ENCODE measurements around the gene PTPN1.

DNA sequence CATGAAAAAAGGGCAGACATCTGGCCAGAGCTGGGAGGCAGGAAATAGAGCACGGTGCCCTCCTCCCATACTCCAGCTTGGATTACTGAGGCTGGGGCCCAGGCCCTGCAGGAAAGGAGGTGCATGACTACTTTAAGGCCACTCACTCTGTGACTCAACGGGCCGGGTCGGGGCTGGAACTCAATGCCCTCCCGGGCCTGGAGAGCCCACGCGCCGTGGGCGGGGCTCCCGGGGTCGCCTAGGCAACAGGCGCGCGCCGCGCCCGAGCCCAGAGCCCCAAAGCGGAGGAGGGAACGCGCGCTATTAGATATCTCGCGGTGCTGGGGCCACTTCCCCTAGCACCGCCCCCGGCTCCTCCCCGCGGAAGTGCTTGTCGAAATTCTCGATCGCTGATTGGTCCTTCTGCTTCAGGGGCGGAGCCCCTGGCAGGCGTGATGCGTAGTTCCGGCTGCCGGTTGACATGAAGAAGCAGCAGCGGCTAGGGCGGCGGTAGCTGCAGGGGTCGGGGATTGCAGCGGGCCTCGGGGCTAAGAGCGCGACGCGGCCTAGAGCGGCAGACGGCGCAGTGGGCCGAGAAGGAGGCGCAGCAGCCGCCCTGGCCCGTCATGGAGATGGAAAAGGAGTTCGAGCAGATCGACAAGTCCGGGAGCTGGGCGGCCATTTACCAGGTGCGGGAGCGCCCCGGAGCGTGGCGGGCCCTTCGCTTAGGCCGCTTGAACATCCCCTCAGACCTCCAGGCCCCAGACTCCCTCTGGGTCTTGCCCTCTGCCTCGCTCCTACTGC, at the start of gene PTPN1:
- TF ChIP-seq, protein P1, sequence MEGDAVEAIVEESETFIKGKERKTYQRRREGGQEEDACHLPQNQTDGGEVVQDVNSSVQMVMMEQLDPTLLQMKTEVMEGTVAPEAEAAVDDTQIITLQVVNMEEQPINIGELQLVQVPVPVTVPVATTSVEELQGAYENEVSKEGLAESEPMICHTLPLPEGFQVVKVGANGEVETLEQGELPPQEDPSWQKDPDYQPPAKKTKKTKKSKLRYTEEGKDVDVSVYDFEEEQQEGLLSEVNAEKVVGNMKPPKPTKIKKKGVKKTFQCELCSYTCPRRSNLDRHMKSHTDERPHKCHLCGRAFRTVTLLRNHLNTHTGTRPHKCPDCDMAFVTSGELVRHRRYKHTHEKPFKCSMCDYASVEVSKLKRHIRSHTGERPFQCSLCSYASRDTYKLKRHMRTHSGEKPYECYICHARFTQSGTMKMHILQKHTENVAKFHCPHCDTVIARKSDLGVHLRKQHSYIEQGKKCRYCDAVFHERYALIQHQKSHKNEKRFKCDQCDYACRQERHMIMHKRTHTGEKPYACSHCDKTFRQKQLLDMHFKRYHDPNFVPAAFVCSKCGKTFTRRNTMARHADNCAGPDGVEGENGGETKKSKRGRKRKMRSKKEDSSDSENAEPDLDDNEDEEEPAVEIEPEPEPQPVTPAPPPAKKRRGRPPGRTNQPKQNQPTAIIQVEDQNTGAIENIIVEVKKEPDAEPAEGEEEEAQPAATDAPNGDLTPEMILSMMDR (IDR thresholded peaks at IDR 0.05; ENCODE audit: low read length): no peak
- no peak for TF ChIP-seq EZH2 (IDR thresholded peaks at IDR 0.05; ENCODE audit: borderline replicate concordance, low read length)
